DND-41 (cell line): ENCODE data around the gene KCNIP4.

Experiments
- ATAC-seq: fragments of 200-7000 bp; cut with Tn5 transposase; 3 replicates; pipeline ENCODE4 v1.9.1; 2021; ENCODE audit warnings: low read depth; ENCODE audit not compliant: insufficient read depth
- DNase-seq: peaks from one replicate; pipeline ENCODE4 v3.0.0-alpha.2; 2020
- H2AFZ ChIP-seq: 2 replicates; pipeline ENCODE4 v1.6.0; 2012; ENCODE audit warnings: low read depth, low read length
- H3K27ac ChIP-seq: 2 replicates; pipeline ENCODE4 v1.5.1; 2012; ENCODE audit warnings: low read length, inconsistent platforms
- H3K27me3 ChIP-seq: fragments of 200-600 bp; sonication (generic); 2 replicates; pipeline ENCODE4 v1.6.0; 2012; ENCODE audit warnings: low read length, mild to moderate bottlenecking, inconsistent platforms; ENCODE audit not compliant: insufficient read depth, poor library complexity
- H3K36me3 ChIP-seq: 2 replicates; pipeline ENCODE4 v1.5.1; 2012; ENCODE audit warnings: low read length, inconsistent platforms; ENCODE audit not compliant: insufficient read depth
- H3K4me1 ChIP-seq: 2 replicates; pipeline ENCODE4 v1.5.1; 2012; ENCODE audit warnings: mild to moderate bottlenecking, low read length; ENCODE audit not compliant: insufficient read depth
- H3K4me2 ChIP-seq: 2 replicates; pipeline ENCODE4 v1.6.0; 2012; ENCODE audit warnings: mild to moderate bottlenecking, moderate library complexity, low read length, inconsistent platforms; ENCODE audit not compliant: insufficient read depth
- H3K4me3 ChIP-seq, 2 experiments: fragments of 200-600 bp in 1 of 2; shearing (Covaris generic) in 1 of 2; 2 replicates each; pipeline ENCODE4 v1.5.1; 2012 to 2016; ENCODE audit warnings: inconsistent platforms in 2 of 2, low read length in 2 of 2, mild to moderate bottlenecking in 2 of 2, low read depth in 1 of 2, moderate library complexity in 1 of 2
- H3K79me2 ChIP-seq: 2 replicates; pipeline ENCODE4 v1.6.0; 2012; ENCODE audit warnings: low read length, inconsistent platforms; ENCODE audit not compliant: insufficient read depth
- H3K9ac ChIP-seq: 2 replicates; pipeline ENCODE4 v1.6.0; 2012; ENCODE audit warnings: low read depth, mild to moderate bottlenecking, inconsistent platforms, low read length, moderate library complexity
- H3K9me3 ChIP-seq: 2 replicates; pipeline ENCODE4 v1.5.1; 2012; ENCODE audit warnings: low read length, moderate library complexity, mild to moderate bottlenecking, inconsistent platforms; ENCODE audit not compliant: insufficient read depth, severe bottlenecking
- H4K20me1 ChIP-seq: 2 replicates; pipeline ENCODE4 v1.6.0; 2012; ENCODE audit warnings: low read length; ENCODE audit not compliant: insufficient read depth
- CTCF ChIP-seq: IDR thresholded peaks from 2 replicates; pipeline ENCODE4 v1.5.1; 2012; ENCODE audit warnings: borderline replicate concordance, low read length, moderate library complexity, mild to moderate bottlenecking; ENCODE audit not compliant: poor library complexity, severe bottlenecking; ENCODE audit errors: extremely low read depth
- EZH2 ChIP-seq: IDR thresholded peaks from 3 replicates; pipeline ENCODE4 v1.6.1; 2012; ENCODE audit warnings: borderline replicate concordance, low read depth, mild to moderate bottlenecking, moderate library complexity, low read length, inconsistent platforms; ENCODE audit not compliant: severe bottlenecking

KCNIP4 gene

GRCh38 chr4:21413807-21414370 lies 534.7 kb downstream of the KCNIP4 start:
- Histone ChIP-seq H2AFZ (no peak overlapping the region), H3K36me3 (no peaks in the 10 kb centered on the region), H3K4me1 (no peaks in the 10 kb centered on the region), H3K79me2 (no peaks in the 10 kb centered on the region), H4K20me1 (no peaks in the 10 kb centered on the region), H3K4me3 (no peak overlapping the region), H3K27ac (no peak overlapping the region), H3K9me3 (no peaks in the 10 kb centered on the region), H3K9ac (no peak overlapping the region), H3K4me2 (no peak overlapping the region), H3K27me3 (no peaks in the 10 kb centered on the region)
- DNase-seq (no peak), ATAC-seq (no peak)
- TF ChIP-seq EZH2 (no peak), CTCF (no peak)

GRCh38 chr4:21411086-21411485 lies 537.5 kb downstream of the KCNIP4 start:
- no peaks in the 10 kb centered on the region for H3K36me3 ChIP-seq
- DNase-seq = no peak

GRCh38 chr4:21410372-21410771 lies 538.2 kb downstream of the KCNIP4 start:
- ATAC-seq = no peak
- Histone ChIP-seq H3K36me3 (no peaks in the 10 kb centered on the region), H3K4me1 (no peaks in the 10 kb centered on the region), H3K27ac (no peak overlapping the region), H2AFZ (no peak overlapping the region), H3K4me3 (no peak overlapping the region), H3K79me2 (no peaks in the 10 kb centered on the region), H3K27me3 (no peaks in the 10 kb centered on the region), H3K9ac (no peak overlapping the region), H4K20me1 (no peaks in the 10 kb centered on the region), H3K4me2 (no peak overlapping the region), H3K9me3 (no peaks in the 10 kb centered on the region)
- no peak for TF ChIP-seq EZH2
- no peak for TF ChIP-seq CTCF
- no peak for DNase-seq

More at GRCh38 chr4:21411086-21411485, 537.5 kb downstream of the KCNIP4 start:
- TF ChIP-seq EZH2 (no peak), CTCF (no peak)
- H3K27me3 ChIP-seq = no peaks in the 10 kb centered on the region
- no peak overlapping the region for H2AFZ ChIP-seq
- H3K79me2 ChIP-seq = no peaks in the 10 kb centered on the region
- H4K20me1 ChIP-seq = no peaks in the 10 kb centered on the region
- H3K4me3 ChIP-seq = no peak overlapping the region
- H3K9me3 ChIP-seq = no peaks in the 10 kb centered on the region
- no peak for ATAC-seq
- no peak overlapping the region for H3K27ac ChIP-seq
- no peaks in the 10 kb centered on the region for H3K4me1 ChIP-seq
- H3K9ac ChIP-seq = no peak overlapping the region
- no peak overlapping the region for H3K4me2 ChIP-seq
